Calu3 (cell line): Measurements from ENCODE around the gene SYK. TPM values are rescaled to one million over a fixed set of nuclear protein-coding genes. Genes with fewer than 3 reads are reported as not detected.

ENCODE experiments used
- BruUV-seq: library from RNA; stranded (reverse); fragments of 400-500 nt; replicated peaks from 2 replicates; lab custom pipeline; 2021; lab: Mats Ljungman, UMichigan
- CTCF ChIA-PET: fragments of 300-600 bp; sonication (Branson Sonifier 250); formaldehyde crosslinking; loops from one replicate; lab custom pipeline; 2022; ENCODE audit warnings: antibody characterized with exemption; lab: Charles Lee
- DNase-seq: peaks from one replicate; pipeline ENCODE4 v3.0.0; 2022
- H3K27ac Mint-ChIP-seq: one replicate; pipeline ENCODE4 v1.8.0; 2022; ENCODE audit warnings: mixed read lengths; ENCODE audit not compliant: unreplicated experiment
- H3K27me3 Mint-ChIP-seq: one replicate; pipeline ENCODE4 v1.8.0; 2022; ENCODE audit warnings: mixed read lengths; ENCODE audit not compliant: unreplicated experiment
- H3K36me3 Mint-ChIP-seq: one replicate; pipeline ENCODE4 v1.8.0; 2022; ENCODE audit warnings: mild to moderate bottlenecking, moderate library complexity, mixed read lengths; ENCODE audit not compliant: insufficient read depth, unreplicated experiment
- H3K4me1 Mint-ChIP-seq: one replicate; pipeline ENCODE4 v1.8.0; 2022; ENCODE audit warnings: mild to moderate bottlenecking, low read depth, mixed read lengths; ENCODE audit not compliant: unreplicated experiment
- H3K4me3 Mint-ChIP-seq: one replicate; pipeline ENCODE4 v1.8.0; 2022; ENCODE audit warnings: mild to moderate bottlenecking, low read depth, moderate library complexity, mixed read lengths; ENCODE audit not compliant: unreplicated experiment
- H3K9me3 Mint-ChIP-seq: one replicate; pipeline ENCODE4 v1.8.0; 2022; ENCODE audit warnings: low read depth, mixed read lengths; ENCODE audit not compliant: unreplicated experiment
- intact Hi-C: fragments of 100-400 bp; cut with micrococcal nuclease; formaldehyde crosslinking; loops from one replicate; pipeline ENCODE4 v1.10.0; 2022; ENCODE audit not compliant: unreplicated experiment
- total RNA-seq: library from RNA; stranded (reverse); gene quantifications from 2 replicates; pipeline ENCODE4 v1.2.3, GENCODE V29; 2022
- TF ChIP-seq, protein P1 (sequence below): fragments of 200-600 bp; IDR thresholded peaks from one replicate; pipeline ENCODE4 v1.8.0; 2022; ENCODE audit warnings: antibody characterized with exemption; ENCODE audit not compliant: unreplicated experiment

Gene SYK
- total RNA-seq, 1 experiment from 2014 or later = 14.8 TPM

- Mint-ChIP-seq H3K9me3 (no peaks in the 10 kb centered on the region), H3K36me3 (no peaks in the 10 kb centered on the region), H3K27me3 (no peaks in the 10 kb centered on the region), H3K4me3 (no peak overlapping the region), H3K4me1 (no peaks in the 10 kb centered on the region), H3K27ac (no peak overlapping the region)
- CTCF ChIA-PET = no interaction called here
- intact Hi-C loops = loop anchor here (5.0 to 10.0 kb wide), 3 partner anchors 102 to 649 kb away; no protein-coding TSS in a partner anchor
- TF ChIP-seq, protein P1, sequence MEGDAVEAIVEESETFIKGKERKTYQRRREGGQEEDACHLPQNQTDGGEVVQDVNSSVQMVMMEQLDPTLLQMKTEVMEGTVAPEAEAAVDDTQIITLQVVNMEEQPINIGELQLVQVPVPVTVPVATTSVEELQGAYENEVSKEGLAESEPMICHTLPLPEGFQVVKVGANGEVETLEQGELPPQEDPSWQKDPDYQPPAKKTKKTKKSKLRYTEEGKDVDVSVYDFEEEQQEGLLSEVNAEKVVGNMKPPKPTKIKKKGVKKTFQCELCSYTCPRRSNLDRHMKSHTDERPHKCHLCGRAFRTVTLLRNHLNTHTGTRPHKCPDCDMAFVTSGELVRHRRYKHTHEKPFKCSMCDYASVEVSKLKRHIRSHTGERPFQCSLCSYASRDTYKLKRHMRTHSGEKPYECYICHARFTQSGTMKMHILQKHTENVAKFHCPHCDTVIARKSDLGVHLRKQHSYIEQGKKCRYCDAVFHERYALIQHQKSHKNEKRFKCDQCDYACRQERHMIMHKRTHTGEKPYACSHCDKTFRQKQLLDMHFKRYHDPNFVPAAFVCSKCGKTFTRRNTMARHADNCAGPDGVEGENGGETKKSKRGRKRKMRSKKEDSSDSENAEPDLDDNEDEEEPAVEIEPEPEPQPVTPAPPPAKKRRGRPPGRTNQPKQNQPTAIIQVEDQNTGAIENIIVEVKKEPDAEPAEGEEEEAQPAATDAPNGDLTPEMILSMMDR = no peak
- no peak for DNase-seq
- no TSS peak for BruUV-seq
Measured at GRCh38 chr9:90874194-90874593, 72.6 kb downstream of the SYK start.

DNA sequence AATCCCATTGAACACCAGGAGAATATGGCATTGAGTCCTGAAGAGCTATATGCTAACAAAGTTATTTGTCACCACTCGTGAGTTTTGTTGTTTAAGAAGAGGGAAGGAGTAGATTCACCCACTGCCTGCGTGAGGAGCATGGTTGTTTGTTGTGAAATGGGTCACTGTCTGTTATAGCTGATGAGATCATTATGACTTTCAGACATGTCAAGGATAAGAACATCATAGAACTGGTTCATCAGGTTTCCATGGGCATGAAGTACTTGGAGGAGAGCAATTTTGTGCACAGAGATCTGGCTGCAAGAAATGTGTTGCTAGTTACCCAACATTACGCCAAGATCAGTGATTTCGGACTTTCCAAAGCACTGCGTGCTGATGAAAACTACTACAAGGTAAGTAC lies 76.9 kb downstream of the SYK start:
- no peak for DNase-seq
- H3K36me3 Mint-ChIP-seq = no peaks in the 10 kb centered on the region
- H3K4me3 Mint-ChIP-seq = no peak overlapping the region
- CTCF ChIA-PET = no interaction called here
- H3K27ac Mint-ChIP-seq = no peak overlapping the region
- TF ChIP-seq, protein P1 = no peak
- BruUV-seq = no TSS peak
- no peaks in the 10 kb centered on the region for H3K4me1 Mint-ChIP-seq
- H3K9me3 Mint-ChIP-seq = no peaks in the 10 kb centered on the region
- no peaks in the 10 kb centered on the region for H3K27me3 Mint-ChIP-seq
- intact Hi-C loops = loop anchor here (10.0 kb wide), 1 partner anchor 654 kb away; no protein-coding TSS in a partner anchor

- Mint-ChIP-seq H3K4me3 (no peak overlapping the region), H3K27ac (no peak overlapping the region), H3K9me3 (no peaks in the 10 kb centered on the region), H3K36me3 (no peaks in the 10 kb centered on the region), H3K4me1 (no peaks in the 10 kb centered on the region), H3K27me3 (no peaks in the 10 kb centered on the region)
- CTCF ChIA-PET = no interaction called here
- no TSS peak for BruUV-seq
- TF ChIP-seq, protein P1 = no peak
- no peak for DNase-seq
- intact Hi-C loops = no loop called here
Measured at GRCh38 chr9:90880066-90880465, 78.4 kb downstream of the SYK start.

DNA sequence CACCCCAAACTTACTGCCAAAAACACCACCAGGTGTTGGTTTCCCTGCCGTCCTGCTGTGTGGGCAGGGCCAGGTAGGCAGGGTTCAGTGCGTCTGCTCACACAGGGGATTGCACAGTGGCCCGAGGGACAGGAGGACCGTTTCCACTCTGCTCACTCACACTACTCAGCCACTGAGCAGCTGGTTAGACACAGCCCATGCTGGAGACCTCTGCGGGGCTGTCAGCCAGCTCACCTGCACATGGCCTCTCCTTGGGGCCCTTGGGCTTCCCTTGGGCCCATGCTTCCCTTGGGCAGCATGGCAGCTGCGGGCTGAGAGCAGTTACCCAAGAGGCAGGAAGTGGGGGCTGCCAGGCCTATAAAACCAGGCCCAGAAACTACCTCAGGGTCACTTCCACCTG lies 79.0 kb downstream of the SYK start:
- BruUV-seq = no TSS peak
- intact Hi-C loops = no loop called here
- Mint-ChIP-seq H3K36me3 (no peaks in the 10 kb centered on the region), H3K4me3 (no peak overlapping the region), H3K4me1 (no peaks in the 10 kb centered on the region), H3K9me3 (no peaks in the 10 kb centered on the region), H3K27me3 (no peaks in the 10 kb centered on the region), H3K27ac (no peak overlapping the region)
- CTCF ChIA-PET = no interaction called here
- TF ChIP-seq, protein P1 = no peak
- no peak for DNase-seq
